HG03045 (cell line): Measurements from ENCODE around the gene ABCA7.
"Not testable (repeated sequence)": the region's sequence is repeated elsewhere in the genome, so short reads cannot be mapped to it uniquely, and the experiment has no call there.

Source experiments
- ATAC-seq: cut with Tn5 transposase; IDR thresholded peaks from one replicate; pipeline ENCODE4 v1.9.1; 2021; ENCODE audit warnings: mild to moderate bottlenecking, moderate library complexity; ENCODE audit not compliant: unreplicated experiment

ABCA7 gene

GRCh38 chr19:1015782-1016646, 23.9 kb upstream of the ABCA7 start:
- ATAC-seq = no peak

DNA sequence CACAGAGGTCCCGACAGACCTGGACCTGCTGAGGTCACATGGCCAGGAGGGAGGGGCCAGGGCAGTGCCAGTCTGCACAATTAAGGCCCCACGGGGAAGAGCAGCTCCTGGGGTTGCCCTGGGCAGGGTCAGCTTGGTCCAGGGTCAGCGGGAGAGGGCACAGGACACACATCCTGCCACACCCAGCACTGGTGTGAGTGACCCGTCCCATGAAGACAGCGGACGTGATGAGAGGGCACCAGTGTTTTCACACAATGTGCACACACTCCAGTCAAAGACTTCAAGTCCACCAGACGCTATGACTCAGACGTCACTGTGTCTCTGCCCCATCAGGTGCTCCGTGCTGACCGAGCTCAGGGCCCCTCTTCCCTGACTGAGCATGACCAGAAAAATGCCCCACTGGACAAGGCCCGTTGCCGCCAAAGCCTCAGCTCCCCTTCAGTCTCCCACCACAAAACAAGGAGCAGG, 23.2 kb upstream of the ABCA7 start:
- no peak for ATAC-seq

- no peak for ATAC-seq
Observed at GRCh38 chr19:1017115-1017905, 22.6 kb upstream of the ABCA7 start.

GRCh38 chr19:1017906-1018305, 22.0 kb upstream of the ABCA7 start:
- no peak for ATAC-seq

DNA sequence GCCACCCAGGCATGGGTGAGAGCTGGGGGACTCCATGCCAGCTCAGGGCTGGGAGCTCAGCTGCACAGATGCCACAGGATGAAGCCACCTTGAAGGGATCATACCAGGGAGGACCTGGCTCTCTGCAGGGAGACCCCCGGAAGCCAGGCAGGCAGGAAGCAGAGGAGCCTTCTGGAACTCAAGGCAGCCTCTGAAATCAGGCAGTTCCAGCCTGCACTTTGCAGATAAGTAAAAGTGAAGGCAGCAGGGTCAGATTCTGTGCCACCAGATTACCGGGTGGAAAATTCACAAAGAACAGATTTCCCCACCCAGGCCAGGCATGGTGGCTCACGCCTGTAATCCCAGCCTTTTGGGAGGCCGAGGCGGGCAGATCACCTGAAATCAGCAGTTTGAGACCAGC, 21.5 kb upstream of the ABCA7 start:
- no peak for ATAC-seq

DNA sequence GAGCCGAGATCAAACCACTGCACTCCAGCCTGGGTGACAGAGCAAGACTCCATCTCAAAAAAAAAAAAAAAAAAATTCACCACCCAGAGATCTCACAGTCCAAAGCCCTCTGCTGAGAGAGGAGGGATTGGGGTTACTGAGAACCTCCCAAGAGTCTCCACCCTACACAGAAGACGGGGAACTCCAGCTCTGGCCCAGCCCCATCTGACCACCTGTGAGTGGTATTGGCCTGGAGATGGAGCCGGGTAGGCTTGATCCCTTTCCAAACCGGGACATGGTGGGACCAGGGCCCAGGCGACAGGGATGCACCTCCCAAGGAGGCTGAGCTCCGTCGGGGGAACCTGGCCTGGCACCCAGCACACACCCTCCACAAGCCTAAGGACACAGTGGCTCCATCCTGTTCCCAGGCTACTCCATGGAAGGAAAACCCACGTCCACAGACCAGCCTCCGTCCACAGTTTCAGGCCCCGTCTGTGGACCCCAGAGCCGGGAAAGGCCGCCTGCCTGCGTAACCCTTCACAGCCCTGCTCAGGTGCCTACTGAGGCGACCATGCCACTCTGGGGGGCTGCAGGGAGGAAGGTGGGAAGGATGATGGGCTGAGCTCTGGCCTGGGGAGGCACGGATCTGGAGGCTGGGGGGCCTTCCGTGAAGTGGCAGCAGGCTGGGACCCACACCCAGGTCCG, 20.8 kb upstream of the ABCA7 start:
- no peak for ATAC-seq

DNA sequence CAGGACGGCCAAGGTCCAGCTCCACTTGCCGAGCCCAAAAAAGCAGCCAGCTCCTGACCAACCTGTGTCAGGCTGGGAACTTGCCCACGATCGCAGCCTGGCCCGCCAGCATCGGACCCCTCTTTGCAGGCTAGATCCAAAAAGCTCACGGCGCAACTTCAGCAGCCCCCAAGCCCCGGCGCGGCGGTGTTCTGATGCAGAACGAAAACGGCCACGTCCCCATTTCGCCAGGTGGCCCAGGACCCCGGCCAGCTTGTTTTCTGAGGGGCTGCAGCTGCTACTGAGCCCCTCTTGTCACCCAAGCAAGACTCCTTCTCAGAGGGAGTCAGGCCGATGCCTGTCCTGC, 20.3 kb upstream of the ABCA7 start:
- ATAC-seq = no peak

- ATAC-seq = no peak
Observed at GRCh38 chr19:1019980-1020867, 19.7 kb upstream of the ABCA7 start.

GRCh38 chr19:1020868-1021425, 19.0 kb upstream of the ABCA7 start, which contains the start of gene TMEM259:
Gene TMEM259 (minus strand): TSS chr19:1021123. CDS start chr19:1020996, 127 bp downstream.
- ATAC-seq = peak; percentile 80

DNA sequence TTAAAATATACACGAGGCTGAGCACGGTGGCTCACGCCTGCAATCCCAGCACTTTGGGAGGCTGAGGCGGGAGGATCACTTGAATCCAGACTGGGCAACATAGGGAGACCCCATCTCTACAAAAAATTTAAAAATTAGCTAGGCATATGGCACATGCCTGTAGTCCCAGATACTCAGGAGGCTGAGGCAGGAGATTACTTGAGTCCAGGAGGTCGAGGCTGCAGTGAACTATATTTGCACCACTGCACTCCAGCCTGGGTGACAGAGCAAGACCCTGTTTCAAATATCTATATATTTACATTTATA, 16.1 kb upstream of the ABCA7 start:
- ATAC-seq = not testable (repeated sequence)

GRCh38 chr19:1025080-1025479, 14.8 kb upstream of the ABCA7 start:
- not testable (repeated sequence) for ATAC-seq

DNA sequence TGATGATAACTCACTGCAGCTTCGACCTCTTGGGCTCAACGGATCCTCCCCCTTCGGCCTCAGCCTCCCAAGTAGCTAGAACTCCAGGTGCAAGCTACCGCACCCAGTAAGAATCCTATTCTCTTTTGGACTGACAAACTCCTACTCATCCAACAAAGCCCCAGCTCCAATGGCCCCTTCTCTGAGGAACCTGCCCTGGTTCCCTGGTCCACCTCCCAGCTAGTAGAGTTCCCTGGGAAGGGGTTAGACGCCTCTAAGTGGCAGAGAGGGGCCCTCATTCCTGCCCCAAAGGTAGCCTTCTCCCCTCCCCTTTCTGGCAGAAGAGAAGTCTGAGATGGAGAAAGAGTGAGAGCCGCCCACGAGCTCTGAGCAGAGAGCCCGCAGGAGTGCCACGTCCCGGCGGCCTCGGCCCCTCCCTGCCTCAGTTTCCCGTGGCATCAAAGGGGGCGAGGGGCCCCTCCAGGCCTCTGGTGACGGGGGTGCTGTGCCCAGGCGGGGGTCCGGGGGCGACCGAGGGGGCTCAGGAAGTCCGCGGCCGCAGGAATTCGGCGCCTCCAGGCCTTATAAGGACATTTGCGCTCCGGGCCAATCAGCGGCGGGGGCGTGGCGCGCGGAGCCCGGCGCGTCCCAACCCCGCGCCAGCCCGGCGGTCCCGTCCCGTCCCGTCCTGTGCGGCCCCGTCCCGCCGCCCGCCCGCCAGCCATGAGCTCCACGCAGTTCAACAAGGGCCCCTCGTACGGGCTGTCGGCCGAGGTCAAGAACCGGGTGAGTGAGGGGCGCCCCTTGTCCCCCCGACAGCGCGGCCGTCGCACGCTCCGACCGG, 13.7 kb upstream of the ABCA7 start, which contains the start of gene CNN2:
TSS of gene CNN2 (plus strand) at position 649 of the 823 bp plus-strand sequence. CDS start at position 703, 54 bp downstream.
- ATAC-seq = peak; percentile 51

GRCh38 chr19:1026783-1027649, 12.9 kb upstream of the ABCA7 start:
- no peak for ATAC-seq

DNA sequence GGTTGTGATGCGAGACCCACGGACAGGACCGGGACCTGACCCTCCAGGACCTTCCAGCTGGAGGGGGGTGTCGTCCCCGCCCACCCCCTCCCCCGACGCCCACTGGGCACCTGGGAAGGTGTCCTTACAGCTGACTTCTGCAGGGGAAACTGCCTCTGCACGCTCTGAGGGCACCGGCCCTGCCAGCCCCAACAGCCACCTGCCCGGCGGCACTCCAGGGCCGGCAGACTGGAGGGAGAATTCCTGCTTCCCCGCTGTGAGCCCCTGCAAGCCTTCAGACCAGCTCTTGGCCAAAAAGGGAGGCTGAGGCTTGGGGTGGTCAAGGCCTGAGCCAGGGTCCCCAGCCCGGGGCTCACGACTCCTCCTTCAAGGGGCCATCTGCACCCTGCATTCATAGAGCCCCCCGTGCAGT, 12.3 kb upstream of the ABCA7 start:
- no peak for ATAC-seq

DNA sequence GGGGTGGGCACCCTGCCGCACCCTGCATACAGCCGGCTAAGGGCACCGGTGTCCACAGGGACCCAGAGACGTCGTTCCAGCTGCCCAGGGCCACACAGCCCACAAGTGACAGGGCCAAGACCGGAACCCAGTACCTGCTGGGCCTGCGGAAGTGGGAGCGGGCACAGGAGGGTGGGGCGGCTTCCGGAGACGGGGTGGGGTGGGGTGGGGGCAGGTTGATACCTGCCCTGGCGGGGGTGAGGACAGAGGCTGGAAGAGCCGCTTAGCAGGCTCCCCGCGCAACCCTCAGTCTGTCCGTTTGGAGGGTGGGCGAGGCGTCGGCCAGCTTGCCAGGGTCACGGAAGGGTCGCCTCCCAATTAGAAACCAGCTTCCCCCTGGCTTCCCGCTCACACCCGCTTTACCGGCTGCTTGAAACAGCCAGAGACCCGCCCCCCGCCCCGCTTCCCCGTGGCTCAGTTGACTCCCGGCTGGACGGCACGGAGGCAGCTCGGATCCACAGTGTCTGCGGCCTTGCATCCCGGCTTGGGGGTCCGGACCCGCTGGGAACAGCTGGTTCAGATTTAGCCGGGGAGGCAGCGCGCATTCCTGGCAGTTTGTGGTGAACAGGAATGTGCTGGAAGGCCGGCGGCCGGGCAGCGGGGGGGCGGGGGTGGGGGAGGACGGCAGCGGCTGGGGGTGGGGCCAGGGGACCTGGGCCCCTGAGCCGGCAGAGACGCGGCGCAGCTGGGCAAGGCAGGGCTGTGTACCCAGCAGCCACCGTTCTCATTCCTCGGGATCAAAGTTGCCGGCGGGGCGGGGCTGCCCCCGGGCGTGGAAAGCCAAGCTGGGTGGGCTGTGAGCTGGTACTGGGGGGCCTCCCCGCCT, 11.6 kb upstream of the ABCA7 start:
- ATAC-seq = no peak

GRCh38 chr19:1032264-1032867, 7.5 kb upstream of the ABCA7 start:
- ATAC-seq = no peak
